DOHH2 (cell line): ENCODE measurements around the gene MBOAT1.

Source experiments
- H3F3A ChIP-seq: fragments of 200-600 bp; sonication (generic), shearing (Covaris generic); 2 replicates; pipeline ENCODE4 v1.6.0; 2016; ENCODE audit warnings: antibody characterized with exemption, mild to moderate bottlenecking; ENCODE audit not compliant: control insufficient read depth, insufficient read depth
- H3K27ac ChIP-seq: fragments of 200-600 bp; sonication (generic); 2 replicates; pipeline ENCODE4 v1.5.1; 2014; ENCODE audit warnings: low read depth, mild to moderate bottlenecking, low read length, moderate library complexity
- H3K27me3 ChIP-seq: fragments of 200-600 bp; sonication (generic); 2 replicates; pipeline ENCODE4 v1.6.1; 2014; ENCODE audit warnings: mild to moderate bottlenecking, low read length, mixed read lengths; ENCODE audit not compliant: control insufficient read depth
- H3K36me3 ChIP-seq: fragments of 200-600 bp; sonication (generic); 2 replicates; pipeline ENCODE4 v1.6.1; 2014; ENCODE audit warnings: mild to moderate bottlenecking, low read length, moderate library complexity, mixed read lengths; ENCODE audit not compliant: control insufficient read depth
- H3K4me1 ChIP-seq: fragments of 200-600 bp; sonication (generic); 2 replicates; pipeline ENCODE4 v1.6.1; 2014; ENCODE audit warnings: mild to moderate bottlenecking, low read length, mixed read lengths; ENCODE audit not compliant: control insufficient read depth
- H3K4me2 ChIP-seq: fragments of 200-600 bp; sonication (generic); 2 replicates; pipeline ENCODE4 v1.6.0; 2014; ENCODE audit warnings: mild to moderate bottlenecking, low read length, moderate library complexity
- H3K4me3 ChIP-seq: fragments of 200-600 bp; sonication (generic); 2 replicates; pipeline ENCODE4 v1.5.1; 2014; ENCODE audit warnings: mild to moderate bottlenecking, low read length, mixed read lengths
- H3K79me2 ChIP-seq: fragments of 200-600 bp; sonication (generic); 2 replicates; pipeline ENCODE4 v1.6.1; 2014; ENCODE audit warnings: mild to moderate bottlenecking, low read length, mixed read lengths; ENCODE audit not compliant: control insufficient read depth
- H3K9me2 ChIP-seq: fragments of 200-600 bp; sonication (generic); replicated peaks from 2 replicates; pipeline ENCODE4 v1.6.1; 2014; ENCODE audit warnings: mild to moderate bottlenecking, low read length, mixed read lengths; ENCODE audit not compliant: control insufficient read depth
- H3K9me3 ChIP-seq: fragments of 200-600 bp; sonication (generic); 2 replicates; pipeline ENCODE4 v1.6.1; 2014; ENCODE audit warnings: antibody characterized with exemption, low read length, mixed read lengths; ENCODE audit not compliant: control insufficient read depth, insufficient read depth
- H4K20me1 ChIP-seq: fragments of 200-600 bp; sonication (generic); 2 replicates; pipeline ENCODE4 v1.6.0; 2014; ENCODE audit warnings: low read depth, mild to moderate bottlenecking, antibody characterized with exemption, low read length, moderate library complexity; ENCODE audit not compliant: control insufficient read depth, insufficient read depth
- CTCF ChIP-seq: fragments of 200-600 bp; sonication (generic); IDR thresholded peaks from one replicate; pipeline ENCODE4 v1.5.1; 2014; ENCODE audit warnings: antibody characterized with exemption, mild to moderate bottlenecking, low read depth, low read length; ENCODE audit not compliant: poor library complexity, severe bottlenecking
- EZH2phosphoT487 ChIP-seq: fragments of 200-600 bp; sonication (generic); IDR thresholded peaks from 2 replicates; pipeline ENCODE4 v1.6.1; 2017; ENCODE audit warnings: borderline replicate concordance, mild to moderate bottlenecking, antibody characterized with exemption, low read length, moderate library complexity, mixed read lengths

Gene MBOAT1

GRCh38 chr6:20215310-20215709 lies 3.0 kb upstream of the MBOAT1 start:
- no peak overlapping the region for H3K4me3 ChIP-seq
- no peak overlapping the region for H3K4me2 ChIP-seq
- H3K9me2 ChIP-seq = no peaks in the 10 kb centered on the region
- no peaks in the 10 kb centered on the region for H3K9me3 ChIP-seq
- H3K27ac ChIP-seq = no peak overlapping the region
- H3F3A ChIP-seq = no peaks in the 10 kb centered on the region
- H3K27me3 ChIP-seq = peaks cover 12% of the 10 kb centered on the region
- no peaks in the 10 kb centered on the region for H4K20me1 ChIP-seq
- no peaks in the 10 kb centered on the region for H3K36me3 ChIP-seq
- no peaks in the 10 kb centered on the region for H3K79me2 ChIP-seq
- TF ChIP-seq CTCF = no peak
- no peak for TF ChIP-seq EZH2phosphoT487
- H3K4me1 ChIP-seq = no peaks in the 10 kb centered on the region

- Histone ChIP-seq H3K79me2 (no peaks in the 10 kb centered on the region), H3K4me1 (no peaks in the 10 kb centered on the region), H4K20me1 (no peaks in the 10 kb centered on the region), H3K4me2 (peak overlapping the region; percentile 3; the same call in 1 of the 2 replicates), H3K9me3 (no peaks in the 10 kb centered on the region), H3F3A (no peaks in the 10 kb centered on the region), H3K27ac (no peak overlapping the region), H3K36me3 (no peaks in the 10 kb centered on the region), H3K27me3 (peaks cover 12% of the 10 kb centered on the region), H3K9me2 (no peaks in the 10 kb centered on the region), H3K4me3 (0 out of 2 replicates have a peak overlapping the region, but pooled peaks have one; percentile 5)
- no peak for TF ChIP-seq CTCF
- no peak for TF ChIP-seq EZH2phosphoT487
Observed at GRCh38 chr6:20213271-20213798, 1.1 kb upstream of the MBOAT1 start.

DNA sequence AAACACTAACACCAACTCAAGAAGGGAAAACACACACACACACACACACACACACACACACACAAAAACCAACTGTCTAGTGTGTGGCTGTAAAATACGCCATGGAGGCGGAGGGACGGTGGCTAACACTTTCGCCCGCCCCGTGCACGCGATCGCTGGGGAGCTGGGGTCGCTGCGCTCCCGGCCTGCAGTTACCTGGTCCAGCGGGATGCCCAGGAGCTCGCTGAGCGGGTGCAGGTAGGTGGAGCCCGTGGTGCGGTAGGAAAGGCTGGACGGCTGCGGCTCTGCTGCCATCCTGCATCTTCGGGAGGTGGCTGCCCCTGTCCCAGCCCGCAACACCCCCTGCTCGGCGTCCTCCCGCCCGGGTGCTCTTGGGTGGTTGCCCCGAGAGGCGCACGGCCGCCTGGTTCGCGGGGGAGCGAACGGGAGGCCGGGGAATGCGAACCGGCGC lies 303 bp downstream of the MBOAT1 start:
- no peaks in the 10 kb centered on the region for H4K20me1 ChIP-seq
- no peaks in the 10 kb centered on the region for H3K36me3 ChIP-seq
- no peaks in the 10 kb centered on the region for H3K9me3 ChIP-seq
- H3K79me2 ChIP-seq = no peaks in the 10 kb centered on the region
- H3K27me3 ChIP-seq = peaks cover 12% of the 10 kb centered on the region
- H3K4me2 ChIP-seq = 0 out of 2 replicates have a peak overlapping the region, but pooled peaks have one; percentile 3
- no peak overlapping the region for H3K4me3 ChIP-seq
- H3F3A ChIP-seq = no peaks in the 10 kb centered on the region
- no peak overlapping the region for H3K27ac ChIP-seq
- H3K4me1 ChIP-seq = no peaks in the 10 kb centered on the region
- TF ChIP-seq EZH2phosphoT487 (no peak), CTCF (no peak)
- no peaks in the 10 kb centered on the region for H3K9me2 ChIP-seq
